Smooth muscle cell (in vitro differentiated cells): Measurements from ENCODE around the gene C1QTNF9. TPM values are rescaled to one million over a fixed set of nuclear protein-coding genes. Genes with fewer than 3 reads are reported as not detected.
"Not testable (repeated sequence)": the region's sequence is repeated elsewhere in the genome, so short reads cannot be mapped to it uniquely, and the experiment has no call there.

ENCODE experiments used
- DNase-seq: peaks from one replicate; lab custom pipeline; 2025; ENCODE audit not compliant: unreplicated experiment; lab: John Stamatoyannopoulos, UW
- H2AFZ ChIP-seq: fragments of 200-600 bp; sonication (generic); 2 replicates; pipeline ENCODE4 v1.6.0; 2016; ENCODE audit warnings: antibody characterized with exemption, low read depth, mild to moderate bottlenecking
- H3F3A ChIP-seq: fragments of 200-600 bp; sonication (generic); 2 replicates; pipeline ENCODE4 v1.6.0; 2017; ENCODE audit warnings: antibody characterized with exemption, low read depth
- H3K27ac ChIP-seq: fragments of 200-600 bp; sonication (generic); 2 replicates; pipeline ENCODE4 v1.5.1; 2016; ENCODE audit warnings: low read depth, mild to moderate bottlenecking
- H3K27me3 ChIP-seq: fragments of 200-600 bp; sonication (generic); 2 replicates; pipeline ENCODE4 v1.6.1; 2016; ENCODE audit warnings: low read depth, mild to moderate bottlenecking
- H3K36me3 ChIP-seq: fragments of 200-600 bp; sonication (generic); 2 replicates; pipeline ENCODE4 v1.5.1; 2016; ENCODE audit warnings: low read depth
- H3K4me1 ChIP-seq: fragments of 200-600 bp; sonication (generic); 2 replicates; pipeline ENCODE4 v1.5.1; 2016; ENCODE audit warnings: low read depth
- H3K4me2 ChIP-seq: fragments of 200-600 bp; sonication (generic); 2 replicates; pipeline ENCODE4 v1.6.0; 2016; ENCODE audit warnings: mild to moderate bottlenecking
- H3K4me3 ChIP-seq: fragments of 200-600 bp; sonication (generic); 2 replicates; pipeline ENCODE4 v1.5.1; 2016; ENCODE audit warnings: mild to moderate bottlenecking
- H3K79me2 ChIP-seq: fragments of 200-600 bp; sonication (generic); 2 replicates; pipeline ENCODE4 v1.6.0; 2016; ENCODE audit warnings: low read depth, mild to moderate bottlenecking
- H3K9ac ChIP-seq: fragments of 200-600 bp; sonication (generic); 2 replicates; pipeline ENCODE4 v1.6.0; 2016; ENCODE audit warnings: low read depth
- H3K9me3 ChIP-seq: fragments of 200-600 bp; sonication (generic); replicated peaks from 2 replicates; pipeline ENCODE4 v1.5.1; 2016; ENCODE audit warnings: low read depth
- H4K20me1 ChIP-seq: fragments of 200-600 bp; sonication (generic); 2 replicates; pipeline ENCODE4 v1.6.0; 2016; ENCODE audit warnings: low read depth
- WGBS: methylation state at CpG from one replicate; pipeline ENCODE4 v1.1.7; 2016; ENCODE audit warnings: low lambda C conversion rate; 5-methylcytosine and 5-hydroxymethylcytosine counted together
- polyA plus RNA-seq: library from polyadenylated mRNA; unstranded; fragments of >200 nt; fragmentation: Nextera tagmentation; extraction: Ambion mirVana; gene quantifications from 2 replicates; pipeline ENCODE4 v1.2.1, GENCODE V29; 2016
- total RNA-seq: library from RNA; depleted of rRNA; stranded (reverse); fragments of >200 nt; gene quantifications from 2 replicates; pipeline ENCODE4 v1.2.3, GENCODE V29; 2014
- TF ChIP-seq, protein P1 (sequence below): fragments of 200-600 bp; sonication (generic); IDR thresholded peaks from 2 replicates; pipeline ENCODE4 v1.5.1; 2017; ENCODE audit warnings: borderline replicate concordance, mild to moderate bottlenecking, antibody characterized with exemption; ENCODE audit not compliant: insufficient read depth, poor library complexity, severe bottlenecking

C1QTNF9 gene
- total and polyA plus RNA-seq, 2 experiments from 2014 or later: not detected

DNA sequence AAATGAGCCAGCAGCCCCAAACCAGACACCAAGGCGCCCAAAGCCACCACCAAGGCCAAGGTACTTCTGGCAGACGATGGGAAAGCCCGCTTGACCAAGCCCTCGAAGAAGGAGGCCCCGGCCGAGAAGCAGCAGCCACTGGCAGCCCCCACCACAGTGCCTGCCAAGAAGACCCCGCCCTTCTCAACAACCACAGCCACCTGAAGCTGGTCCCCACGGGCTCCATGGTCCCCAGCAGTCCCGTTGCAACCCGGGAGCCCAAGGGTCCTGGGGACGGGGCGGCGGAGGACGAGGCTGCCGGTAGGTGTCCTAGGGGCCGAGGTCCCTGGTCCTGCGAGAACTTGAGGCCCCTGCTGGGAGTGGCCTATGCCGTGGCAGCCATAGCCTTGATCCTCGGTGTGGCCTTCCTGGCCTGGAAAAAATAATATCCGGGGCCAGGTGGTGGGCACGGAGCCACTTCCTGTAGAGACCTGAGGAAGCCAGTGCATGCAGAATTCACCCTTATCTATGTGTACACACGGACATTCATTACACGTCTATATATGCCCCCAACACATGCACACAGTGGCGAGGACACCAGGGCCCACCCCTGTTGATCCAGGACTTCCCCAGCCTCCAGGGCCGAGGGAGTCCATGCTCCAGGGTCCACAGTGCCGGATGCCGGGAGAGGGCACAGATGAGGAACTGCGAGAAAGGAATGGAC is 13.8 kb downstream of the C1QTNF9 start:
- H3K36me3 ChIP-seq: no peaks in the 10 kb centered on the region
- H3K4me3 ChIP-seq: no peak overlapping the region
- no peaks in the 10 kb centered on the region for H3K79me2 ChIP-seq
- H3K4me1 ChIP-seq: no peaks in the 10 kb centered on the region
- H3K9me3 ChIP-seq: no peaks in the 10 kb centered on the region
- H3K9ac ChIP-seq: no peak overlapping the region
- H3K27me3 ChIP-seq: no peaks in the 10 kb centered on the region
- WGBS: 94% methylated on average over 28 of the region's 28 CpGs
- no peak overlapping the region for H3K27ac ChIP-seq
- H4K20me1 ChIP-seq: no peaks in the 10 kb centered on the region
- TF ChIP-seq, protein P1, sequence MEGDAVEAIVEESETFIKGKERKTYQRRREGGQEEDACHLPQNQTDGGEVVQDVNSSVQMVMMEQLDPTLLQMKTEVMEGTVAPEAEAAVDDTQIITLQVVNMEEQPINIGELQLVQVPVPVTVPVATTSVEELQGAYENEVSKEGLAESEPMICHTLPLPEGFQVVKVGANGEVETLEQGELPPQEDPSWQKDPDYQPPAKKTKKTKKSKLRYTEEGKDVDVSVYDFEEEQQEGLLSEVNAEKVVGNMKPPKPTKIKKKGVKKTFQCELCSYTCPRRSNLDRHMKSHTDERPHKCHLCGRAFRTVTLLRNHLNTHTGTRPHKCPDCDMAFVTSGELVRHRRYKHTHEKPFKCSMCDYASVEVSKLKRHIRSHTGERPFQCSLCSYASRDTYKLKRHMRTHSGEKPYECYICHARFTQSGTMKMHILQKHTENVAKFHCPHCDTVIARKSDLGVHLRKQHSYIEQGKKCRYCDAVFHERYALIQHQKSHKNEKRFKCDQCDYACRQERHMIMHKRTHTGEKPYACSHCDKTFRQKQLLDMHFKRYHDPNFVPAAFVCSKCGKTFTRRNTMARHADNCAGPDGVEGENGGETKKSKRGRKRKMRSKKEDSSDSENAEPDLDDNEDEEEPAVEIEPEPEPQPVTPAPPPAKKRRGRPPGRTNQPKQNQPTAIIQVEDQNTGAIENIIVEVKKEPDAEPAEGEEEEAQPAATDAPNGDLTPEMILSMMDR: no peak
- no peaks in the 10 kb centered on the region for H3F3A ChIP-seq
- H2AFZ ChIP-seq: no peak overlapping the region
- no peak overlapping the region for H3K4me2 ChIP-seq
- DNase-seq: no peak

DNA sequence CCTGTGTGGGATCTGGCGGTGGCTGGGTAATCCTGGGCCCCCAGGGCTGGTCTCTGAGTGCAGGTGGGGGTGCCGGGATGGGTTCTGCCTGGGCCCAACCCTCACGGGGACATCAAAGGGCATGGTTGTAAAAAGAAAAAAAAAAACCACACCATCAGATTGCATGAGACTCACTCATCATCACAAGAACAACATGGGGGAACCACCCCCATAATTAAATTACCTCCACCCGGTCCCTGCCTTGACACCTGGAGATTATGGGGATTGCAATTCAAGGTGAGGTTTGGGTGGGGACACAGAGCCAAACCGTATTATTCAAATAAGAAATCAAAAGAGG is 14.3 kb downstream of the C1QTNF9 start:
- H3K4me2 ChIP-seq: no peak overlapping the region
- H3K27ac ChIP-seq: no peak overlapping the region
- no peak overlapping the region for H3K4me3 ChIP-seq
- TF ChIP-seq, protein P1: no peak
- 91% methylated on average over 4 of the region's 5 CpGs for WGBS
- H2AFZ ChIP-seq: no peak overlapping the region
- DNase-seq: no peak
- no peaks in the 10 kb centered on the region for H4K20me1 ChIP-seq
- no peaks in the 10 kb centered on the region for H3F3A ChIP-seq
- no peaks in the 10 kb centered on the region for H3K36me3 ChIP-seq
- no peak overlapping the region for H3K9ac ChIP-seq
- no peaks in the 10 kb centered on the region for H3K4me1 ChIP-seq
- no peaks in the 10 kb centered on the region for H3K79me2 ChIP-seq
- H3K9me3 ChIP-seq: no peaks in the 10 kb centered on the region
- H3K27me3 ChIP-seq: no peaks in the 10 kb centered on the region

DNA sequence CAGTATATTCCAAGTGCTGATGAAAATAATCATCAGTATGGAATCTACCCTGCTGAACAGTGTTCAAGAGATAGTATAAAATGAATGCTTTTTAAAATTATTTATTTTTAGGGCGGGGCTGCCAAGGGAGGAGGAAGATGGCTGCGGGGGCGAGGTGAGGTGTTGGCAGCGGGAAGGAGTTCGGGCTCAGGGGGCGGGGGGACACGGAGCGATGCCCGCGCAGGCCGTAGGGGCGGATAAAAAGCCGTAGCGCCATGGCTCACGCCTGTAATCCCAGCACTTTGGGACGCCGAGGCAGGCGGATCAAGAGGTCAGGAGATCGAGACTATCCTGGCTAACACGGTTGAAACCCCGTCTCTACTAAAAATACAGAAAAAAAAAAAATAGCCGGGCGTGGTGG is 18.2 kb downstream of the C1QTNF9 start:
- H3K27ac ChIP-seq, H3K27me3 ChIP-seq, H4K20me1 ChIP-seq, DNase-seq, H3K4me2 ChIP-seq, H3K79me2 ChIP-seq, H3K36me3 ChIP-seq, H3K4me3 ChIP-seq, H3K9me3 ChIP-seq, H3K4me1 ChIP-seq, H3K9ac ChIP-seq, H2AFZ ChIP-seq, H3F3A ChIP-seq: not testable (repeated sequence)
- 92% methylated on average over 23 of the region's 23 CpGs for WGBS

DNA sequence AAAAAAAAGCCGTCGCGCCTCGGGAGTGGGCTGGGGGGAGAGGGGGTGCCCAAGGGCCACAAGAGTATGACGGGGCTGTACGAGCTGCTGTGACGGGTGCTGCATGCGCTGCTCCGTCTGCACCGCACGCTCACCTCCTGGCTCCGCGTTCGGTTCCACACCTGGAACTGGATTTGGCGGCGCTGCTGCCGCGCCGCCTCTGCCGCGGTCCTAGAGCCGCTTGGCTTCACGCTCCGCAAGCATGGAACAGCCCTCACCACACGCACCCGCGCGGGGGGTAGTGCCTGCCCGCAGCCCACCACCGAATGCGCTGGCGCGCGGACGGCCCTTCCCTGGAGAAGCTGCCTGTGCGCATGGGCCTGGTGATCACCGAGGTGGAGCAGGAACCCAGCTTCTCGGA is 18.8 kb downstream of the C1QTNF9 start:
- no peak overlapping the region for H3K9ac ChIP-seq
- H3K36me3 ChIP-seq: no peaks in the 10 kb centered on the region
- no peaks in the 10 kb centered on the region for H3K4me1 ChIP-seq
- no peak overlapping the region for H3K4me2 ChIP-seq
- H3K79me2 ChIP-seq: no peaks in the 10 kb centered on the region
- H3K9me3 ChIP-seq: no peaks in the 10 kb centered on the region
- no peak overlapping the region for H3K4me3 ChIP-seq
- TF ChIP-seq, protein P1: no peak
- 97% methylated on average over 38 of the region's 38 CpGs for WGBS
- H3K27ac ChIP-seq: no peak overlapping the region
- no peaks in the 10 kb centered on the region for H3K27me3 ChIP-seq
- H2AFZ ChIP-seq: no peak overlapping the region
- H3F3A ChIP-seq: no peaks in the 10 kb centered on the region
- H4K20me1 ChIP-seq: no peaks in the 10 kb centered on the region
- no peak for DNase-seq
